KOPT-K1 (cell line): ENCODE results near the gene STRA6.

ENCODE experiments used
- H3K27ac ChIP-seq: fragments of 200-600 bp; sonication (generic); 2 replicates; pipeline ENCODE4 v1.5.1; 2016; ENCODE audit warnings: antibody characterized with exemption, mild to moderate bottlenecking, low read depth, low read length; ENCODE audit not compliant: poor library complexity, severe bottlenecking
- H3K36me3 ChIP-seq: fragments of 200-600 bp; sonication (generic); 2 replicates; pipeline ENCODE4 v1.5.1; 2017; ENCODE audit warnings: antibody characterized with exemption, mild to moderate bottlenecking, low read length, moderate library complexity; ENCODE audit not compliant: insufficient read depth
- H3K9me3 ChIP-seq: fragments of 200-600 bp; sonication (generic); 2 replicates; pipeline ENCODE4 v1.5.1; 2017; ENCODE audit warnings: antibody characterized with exemption, low read length, mild to moderate bottlenecking; ENCODE audit not compliant: insufficient read depth, poor library complexity, severe bottlenecking

STRA6 gene

GRCh38 chr15:74201710-74202420 is 722 bp downstream of the STRA6 start:
- peak overlapping the region; percentile 93 for H3K27ac ChIP-seq
- H3K9me3 ChIP-seq: no peaks in the 10 kb centered on the region
- H3K36me3 ChIP-seq: no peaks in the 10 kb centered on the region; the same call in 1 of the 2 replicates

GRCh38 chr15:74200871-74201419 is 1.6 kb downstream of the STRA6 start:
- H3K27ac ChIP-seq: no peak overlapping the region
- no peaks in the 10 kb centered on the region; the same call in 1 of the 2 replicates for H3K36me3 ChIP-seq
- no peaks in the 10 kb centered on the region for H3K9me3 ChIP-seq

DNA sequence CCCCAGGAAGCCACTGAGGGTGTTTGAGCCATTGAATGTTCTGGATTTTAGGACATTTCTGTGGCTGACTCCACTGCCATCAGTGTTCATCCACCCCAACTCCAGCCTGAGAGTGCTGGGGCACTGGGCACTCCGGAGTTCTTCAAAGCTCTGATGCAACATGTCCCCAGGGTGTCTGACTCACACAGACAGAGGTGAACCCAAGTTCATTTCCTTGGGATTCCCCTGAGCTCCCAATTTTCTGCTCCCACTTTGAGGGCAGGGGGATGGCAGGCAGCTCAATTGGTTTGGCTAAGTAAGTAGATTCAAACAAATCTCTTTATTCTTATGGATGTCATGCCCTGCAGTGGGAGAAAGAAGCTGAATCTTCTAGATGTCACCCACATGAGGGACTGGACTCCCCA is 2.2 kb downstream of the STRA6 start:
- Histone ChIP-seq H3K27ac (no peak overlapping the region), H3K9me3 (no peaks in the 10 kb centered on the region), H3K36me3 (no peaks in the 10 kb centered on the region; the same call in 1 of the 2 replicates)

- Histone ChIP-seq H3K36me3 (no peaks in the 10 kb centered on the region; the same call in 1 of the 2 replicates), H3K27ac (no peak overlapping the region), H3K9me3 (no peaks in the 10 kb centered on the region)
Observed at GRCh38 chr15:74199297-74199652, 3.3 kb downstream of the STRA6 start.

DNA sequence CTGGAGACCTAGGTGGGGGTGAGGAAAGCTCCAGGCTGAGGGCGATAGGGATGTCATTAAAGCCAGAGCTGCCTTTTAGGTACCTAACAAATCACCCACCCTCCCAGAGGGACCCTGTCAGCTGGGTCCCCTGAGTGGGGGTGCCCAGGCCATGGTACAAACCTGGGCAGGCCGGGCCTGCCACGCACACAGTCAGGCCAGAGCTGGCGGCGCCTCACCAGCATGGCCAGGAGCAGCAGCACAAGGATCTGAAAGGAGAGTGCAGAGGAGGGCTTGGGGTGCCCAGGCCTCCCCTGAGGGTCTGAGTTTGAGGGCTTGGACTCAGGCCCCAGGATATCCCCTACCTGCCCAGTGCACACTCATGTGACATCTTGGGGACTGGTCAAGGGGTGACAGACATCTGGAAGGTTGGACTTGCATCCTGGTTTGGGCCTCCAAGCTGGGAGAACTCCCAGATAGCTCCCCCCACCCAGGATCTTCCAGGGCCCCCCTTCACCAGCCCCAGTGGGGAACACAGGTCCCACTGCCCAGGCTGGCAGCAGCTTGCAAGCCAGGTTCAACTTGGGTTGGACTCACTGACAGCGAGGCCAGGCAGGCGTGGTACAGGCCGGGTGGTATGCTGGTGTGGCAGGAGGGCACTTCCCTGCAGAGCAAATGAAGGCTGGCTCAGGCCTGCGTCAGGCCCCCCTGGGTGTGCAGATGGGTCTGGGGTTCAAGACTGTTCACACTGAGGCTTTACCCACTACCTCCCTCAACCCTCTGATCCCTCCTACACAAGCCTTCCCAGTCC is 5.2 kb downstream of the STRA6 start:
- no peaks in the 10 kb centered on the region for H3K9me3 ChIP-seq
- no peaks in the 10 kb centered on the region; the same call in 1 of the 2 replicates for H3K36me3 ChIP-seq
- no peak overlapping the region for H3K27ac ChIP-seq

DNA sequence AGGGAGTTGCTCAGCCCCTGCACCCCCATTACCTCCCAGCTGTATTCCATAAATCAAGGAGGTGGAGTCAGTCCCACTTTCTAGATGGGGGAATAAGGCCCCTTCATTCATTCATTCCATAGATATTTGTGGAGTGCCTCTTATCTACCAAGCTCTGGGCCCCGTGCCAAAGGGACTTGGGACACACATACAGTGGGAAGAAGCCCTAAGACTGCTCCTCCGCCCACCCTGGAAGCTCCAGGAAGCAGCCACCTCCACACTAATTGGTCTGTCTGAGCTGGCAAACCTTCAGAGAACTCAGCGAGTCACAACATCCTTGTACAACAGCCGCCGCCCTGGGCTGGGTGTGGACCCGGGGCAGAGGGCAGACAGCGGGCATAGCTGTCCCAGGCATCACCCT is 6.4 kb downstream of the STRA6 start:
- no peaks in the 10 kb centered on the region; the same call in 1 of the 2 replicates for H3K36me3 ChIP-seq
- H3K9me3 ChIP-seq: no peaks in the 10 kb centered on the region
- no peak overlapping the region for H3K27ac ChIP-seq

GRCh38 chr15:74194572-74195559 is 7.7 kb downstream of the STRA6 start:
- Histone ChIP-seq H3K36me3 (no peaks in the 10 kb centered on the region; the same call in 1 of the 2 replicates), H3K9me3 (no peaks in the 10 kb centered on the region), H3K27ac (no peak overlapping the region)

- Histone ChIP-seq H3K36me3 (no peaks in the 10 kb centered on the region; the same call in 1 of the 2 replicates), H3K27ac (no peak overlapping the region), H3K9me3 (no peaks in the 10 kb centered on the region)
Observed at GRCh38 chr15:74193905-74194304, 8.7 kb downstream of the STRA6 start.

DNA sequence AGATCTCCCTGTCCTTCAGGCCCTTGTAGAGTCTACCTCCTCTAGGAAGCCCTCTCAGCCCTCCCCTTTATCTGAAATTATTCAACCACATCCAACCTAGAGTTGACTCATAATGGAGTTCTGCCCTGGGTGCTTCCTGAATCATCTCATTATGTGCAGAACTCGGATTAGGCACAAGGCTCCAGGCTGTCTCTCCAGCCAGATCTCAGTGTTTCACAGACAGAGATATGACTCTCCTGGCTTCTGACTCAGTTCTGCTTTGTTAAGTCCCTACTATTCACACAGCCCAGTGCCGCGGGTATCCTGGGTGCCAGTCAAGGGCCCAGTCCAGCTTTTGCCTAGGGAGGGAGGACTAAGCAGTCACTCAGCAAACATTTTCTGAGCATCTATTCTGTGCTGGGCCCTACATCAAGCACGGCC is 9.3 kb downstream of the STRA6 start:
- Histone ChIP-seq H3K36me3 (no peaks in the 10 kb centered on the region; the same call in 1 of the 2 replicates), H3K27ac (no peak overlapping the region), H3K9me3 (no peaks in the 10 kb centered on the region)

DNA sequence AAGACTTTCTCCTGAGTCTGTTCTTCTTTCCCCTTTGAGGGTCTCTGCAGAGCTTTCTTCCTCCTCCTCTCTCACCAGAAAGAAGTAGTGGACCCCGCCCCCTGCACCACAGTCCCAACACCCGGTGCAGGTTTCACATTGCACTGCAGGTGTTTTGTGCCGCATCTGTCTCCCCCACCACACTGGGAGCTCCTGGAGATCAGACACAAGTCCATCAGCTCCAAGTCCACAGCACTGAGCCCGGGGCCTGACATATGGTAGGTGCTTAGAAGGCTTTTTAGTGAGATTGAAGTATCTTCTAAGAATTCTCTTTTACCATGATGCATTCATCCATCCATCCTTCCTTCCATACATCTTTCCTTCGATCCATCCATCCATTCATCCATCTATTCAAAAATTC is 9.8 kb downstream of the STRA6 start:
- Histone ChIP-seq H3K36me3 (no peaks in the 10 kb centered on the region; the same call in 1 of the 2 replicates), H3K27ac (no peak overlapping the region), H3K9me3 (no peaks in the 10 kb centered on the region)

DNA sequence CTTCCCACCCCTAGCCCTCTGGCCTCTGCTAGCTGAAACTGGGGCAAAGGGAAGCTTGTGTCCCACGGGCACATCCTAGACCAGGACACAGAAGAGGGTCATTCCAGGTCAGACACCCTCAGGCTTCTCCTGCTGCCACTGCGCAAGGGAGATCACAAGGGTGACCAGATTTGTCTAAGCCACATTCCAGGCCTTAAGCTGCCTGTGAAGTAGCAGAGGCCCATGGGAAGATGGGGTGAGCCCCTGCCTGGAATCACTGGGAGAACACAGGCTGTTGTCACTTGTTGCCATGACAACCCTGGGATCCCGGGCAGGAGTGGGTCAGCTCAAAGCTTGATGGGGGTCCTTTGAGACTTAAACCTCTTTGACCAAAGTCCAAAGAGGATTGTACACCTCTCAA is 10.8 kb downstream of the STRA6 start:
- Histone ChIP-seq H3K9me3 (no peaks in the 10 kb centered on the region), H3K27ac (no peak overlapping the region), H3K36me3 (no peaks in the 10 kb centered on the region; the same call in 1 of the 2 replicates)

GRCh38 chr15:74188216-74188615 is 14.4 kb downstream of the STRA6 start:
- Histone ChIP-seq H3K9me3 (no peaks in the 10 kb centered on the region), H3K36me3 (no peaks in the 10 kb centered on the region), H3K27ac (no peak overlapping the region)

DNA sequence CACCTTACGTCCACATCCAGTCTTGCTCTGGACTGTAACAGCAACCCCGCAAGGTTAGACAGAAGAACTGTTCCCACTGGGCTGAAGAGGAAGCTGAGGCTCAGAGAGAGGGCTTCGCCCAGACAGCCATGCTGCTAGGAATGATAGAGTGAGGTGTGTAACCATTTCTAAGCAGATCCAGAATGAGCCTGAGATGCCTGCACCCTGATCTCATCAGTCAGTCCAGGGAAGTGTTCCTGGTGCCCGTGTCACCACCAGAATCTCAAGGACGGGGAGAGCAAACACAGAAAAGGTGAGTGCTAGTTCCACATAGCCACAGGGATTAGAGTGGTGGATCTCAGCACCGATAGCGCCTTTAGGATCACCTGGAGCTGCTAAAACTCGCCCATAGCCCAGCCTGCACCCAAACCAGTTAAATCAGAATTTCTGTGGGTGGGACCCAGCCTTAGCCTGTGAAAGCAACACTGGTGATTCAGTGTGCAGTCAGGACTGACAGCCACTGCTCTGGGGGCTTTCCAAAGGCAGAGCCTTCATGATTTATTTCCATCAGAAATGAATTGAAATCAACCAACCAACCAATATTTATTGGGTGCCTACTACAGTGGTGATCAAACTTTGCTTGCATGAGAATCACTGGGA is 16.8 kb downstream of the STRA6 start:
- Histone ChIP-seq H3K27ac (no peak overlapping the region), H3K9me3 (no peaks in the 10 kb centered on the region), H3K36me3 (no peaks in the 10 kb centered on the region)

GRCh38 chr15:74184582-74185091 is 17.9 kb downstream of the STRA6 start:
- Histone ChIP-seq H3K36me3 (no peaks in the 10 kb centered on the region; the same call in 1 of the 2 replicates), H3K9me3 (no peaks in the 10 kb centered on the region), H3K27ac (no peak overlapping the region)
